ENCODE measurements around the gene SARDH. TPM values are rescaled to one million over a fixed set of nuclear protein-coding genes. Genes with fewer than 3 reads are reported as not detected.

SARDH gene
- total RNA-seq, 4 donors from 2014 or later: 0.39 to 2.9 (median 0.59) TPM

- TF ChIP-seq CTCF (IDR thresholded peaks at IDR 0.05 in 4 of 5, conservative IDR thresholded peaks at IDR 0.05 in 1 of 5) (no peak), POLR2A (IDR thresholded peaks at IDR 0.05) (no peak)
- ATAC-seq (no peak), DNase-seq (peak in 1 of 2 donors; percentile 8)
- Histone ChIP-seq H3K4me3 (no peak overlapping the region), H3K9me3 (no peaks in the 10 kb centered on the region), H3K36me3 (no peaks in the 10 kb centered on the region), H3K27me3 (peaks cover 8 to 28% (median 25%) of the 10 kb centered on the region in 3 donors), H3K4me1 (peaks cover 0 to 3% of the 10 kb centered on the region in 2 donors), H3K27ac (no peak overlapping the region)
- intact Hi-C loops (cut with DNase I; ENCODE audit: low total_unique reads): no loop called here
- in situ Hi-C loops (cut with MboI; ENCODE audit: low sequenced_read_pairs in 4 of 4): no loop called here
Observed at GRCh38 chr9:133702798-133703590, 35.2 kb downstream of the SARDH start.

GRCh38 chr9:133701981-133702797 is 36.0 kb downstream of the SARDH start:
- Histone ChIP-seq H3K9me3 (no peaks in the 10 kb centered on the region), H3K4me1 (peaks cover 0 to 3% of the 10 kb centered on the region in 2 donors), H3K4me3 (no peak overlapping the region), H3K27ac (no peak overlapping the region), H3K27me3 (peaks cover 8 to 28% (median 25%) of the 10 kb centered on the region in 3 donors), H3K36me3 (no peaks in the 10 kb centered on the region)
- intact Hi-C loops (cut with DNase I; ENCODE audit: low total_unique reads): no loop called here
- TF ChIP-seq POLR2A (IDR thresholded peaks at IDR 0.05): no peak
- no peak for TF ChIP-seq CTCF (IDR thresholded peaks at IDR 0.05 in 4 of 5, conservative IDR thresholded peaks at IDR 0.05 in 1 of 5)
- ATAC-seq: peak in 1 of 2 donors; percentile 21
- in situ Hi-C loops (cut with MboI; ENCODE audit: low sequenced_read_pairs in 4 of 4): no loop called here
- peak in 1 of 2 donors; percentile 12 for DNase-seq

- DNase-seq (peak in 1 of 2 donors; percentile 9), ATAC-seq (peak in 1 of 2 donors; percentile 21)
- Histone ChIP-seq H3K9me3 (no peaks in the 10 kb centered on the region), H3K4me3 (no peak overlapping the region), H3K27ac (no peak overlapping the region), H3K4me1 (peaks cover 0 to 3% of the 10 kb centered on the region in 2 donors), H3K27me3 (peaks cover 8 to 28% (median 25%) of the 10 kb centered on the region in 3 donors), H3K36me3 (no peaks in the 10 kb centered on the region)
- TF ChIP-seq POLR2A (IDR thresholded peaks at IDR 0.05): no peak
- no peak for TF ChIP-seq CTCF (IDR thresholded peaks at IDR 0.05 in 4 of 5, conservative IDR thresholded peaks at IDR 0.05 in 1 of 5)
- intact Hi-C loops (cut with DNase I; ENCODE audit: low total_unique reads) (no loop called here), in situ Hi-C loops (cut with MboI; ENCODE audit: low sequenced_read_pairs in 4 of 4) (no loop called here)
Observed at GRCh38 chr9:133701321-133701980, 36.7 kb downstream of the SARDH start.

GRCh38 chr9:133700819-133701320 is 37.3 kb downstream of the SARDH start:
- intact Hi-C loops (cut with DNase I; ENCODE audit: low total_unique reads): no loop called here
- DNase-seq: no peak
- ATAC-seq: no peak
- Histone ChIP-seq H3K4me1 (peaks cover 0 to 3% of the 10 kb centered on the region in 2 donors), H3K36me3 (no peaks in the 10 kb centered on the region), H3K9me3 (no peaks in the 10 kb centered on the region), H3K27ac (no peak overlapping the region), H3K27me3 (peaks cover 8 to 32% (median 25%) of the 10 kb centered on the region in 3 donors), H3K4me3 (no peak overlapping the region)
- in situ Hi-C loops (cut with MboI; ENCODE audit: low sequenced_read_pairs in 4 of 4): no loop called here
- TF ChIP-seq POLR2A (IDR thresholded peaks at IDR 0.05) (no peak), CTCF (IDR thresholded peaks at IDR 0.05 in 4 of 5, conservative IDR thresholded peaks at IDR 0.05 in 1 of 5) (no peak)
